GM19023 (cell line): ENCODE results near the gene SH3BGRL.

Experiments used
- ATAC-seq: cut with Tn5 transposase; IDR thresholded peaks from one replicate; pipeline ENCODE4 v1.9.1; 2021; ENCODE audit warnings: mild to moderate bottlenecking, moderate library complexity; ENCODE audit not compliant: unreplicated experiment

Gene SH3BGRL

DNA sequence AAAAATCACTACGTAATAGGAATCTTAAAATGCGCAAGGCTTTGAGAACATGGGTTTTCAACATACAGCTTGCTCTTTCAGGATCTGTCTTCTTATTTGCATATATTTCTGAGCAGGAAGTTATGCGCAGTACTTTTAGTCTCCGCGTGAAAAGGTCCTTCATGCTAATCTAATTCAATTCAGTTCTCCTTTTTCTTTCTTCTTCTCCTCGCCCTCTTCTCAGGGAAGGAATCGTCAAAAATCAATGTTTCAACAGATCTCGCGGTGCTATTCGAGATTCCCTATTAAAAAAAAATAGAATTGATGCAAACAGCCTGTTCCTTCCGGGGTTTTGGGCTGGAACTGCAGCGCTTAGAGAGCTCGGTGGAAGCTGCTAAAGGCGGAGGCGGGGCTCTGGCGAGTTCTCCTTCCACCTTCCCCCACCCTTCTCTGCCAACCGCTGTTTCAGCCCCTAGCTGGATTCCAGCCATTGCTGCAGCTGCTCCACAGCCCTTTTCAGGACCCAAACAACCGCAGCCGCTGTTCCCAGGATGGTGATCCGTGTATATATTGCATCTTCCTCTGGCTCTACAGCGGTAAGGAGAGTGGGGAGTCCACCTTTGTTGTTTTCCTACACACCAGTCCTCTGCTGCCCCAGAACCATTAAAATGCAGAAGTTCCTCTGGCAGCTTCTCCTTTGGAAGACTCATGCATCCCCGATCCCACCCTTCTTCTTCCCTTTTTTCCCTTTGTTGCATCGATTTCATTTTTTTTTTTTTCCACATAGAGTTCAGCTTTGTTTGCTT lies at the start of gene SH3BGRL, which contains the start of gene HMGN5:
SH3BGRL (plus strand) TSS at position 432 of the 785 bp plus-strand sequence; CDS start at position 531, 99 bp downstream.
HMGN5 (minus strand) TSS at position 243 of the 785 bp plus-strand sequence. CDS start 80,364 bp downstream, outside the sequence.
- peak; percentile 96 for ATAC-seq

- no peak for ATAC-seq
Observed at GRCh38 chrX:81168391-81168790, 33.5 kb upstream of the SH3BGRL start.

DNA sequence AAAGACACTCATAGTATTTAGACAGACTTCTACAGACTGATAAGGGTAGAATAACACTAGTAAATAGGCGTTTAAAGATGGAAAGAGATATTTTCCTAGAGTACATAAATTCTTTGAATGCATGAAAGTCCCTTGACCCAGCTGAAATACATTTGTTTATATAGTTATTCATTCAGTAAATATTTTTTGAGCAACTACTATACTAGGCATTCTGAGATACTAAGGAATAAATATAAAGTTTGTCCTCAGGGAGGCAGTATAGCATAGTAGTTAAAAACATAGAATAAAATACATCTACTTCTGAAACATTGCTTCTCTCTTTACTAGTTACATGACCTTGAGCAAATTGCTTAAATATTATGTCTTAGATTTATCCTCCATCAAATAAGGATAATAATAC lies 27.6 kb upstream of the SH3BGRL start:
- ATAC-seq = no peak

DNA sequence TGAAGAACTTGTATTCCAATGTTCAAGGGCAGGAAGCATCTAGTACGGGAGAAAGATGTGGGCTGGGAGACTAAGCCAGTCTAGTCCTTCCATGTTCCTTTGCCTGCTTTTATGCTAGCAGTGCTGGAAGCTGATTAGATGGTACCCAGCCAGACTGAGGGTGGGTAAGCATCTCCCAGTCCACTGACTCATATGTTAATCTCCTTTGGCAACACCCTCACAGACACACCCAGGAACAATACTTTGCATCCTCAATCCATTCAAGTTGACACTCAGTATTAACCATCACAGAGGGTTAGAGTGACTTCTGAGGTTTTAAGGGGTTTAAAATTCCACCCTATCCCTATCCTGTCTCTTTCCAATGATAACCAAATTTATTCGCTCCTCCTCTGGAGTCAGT lies 6.6 kb upstream of the SH3BGRL start:
- ATAC-seq = no peak

DNA sequence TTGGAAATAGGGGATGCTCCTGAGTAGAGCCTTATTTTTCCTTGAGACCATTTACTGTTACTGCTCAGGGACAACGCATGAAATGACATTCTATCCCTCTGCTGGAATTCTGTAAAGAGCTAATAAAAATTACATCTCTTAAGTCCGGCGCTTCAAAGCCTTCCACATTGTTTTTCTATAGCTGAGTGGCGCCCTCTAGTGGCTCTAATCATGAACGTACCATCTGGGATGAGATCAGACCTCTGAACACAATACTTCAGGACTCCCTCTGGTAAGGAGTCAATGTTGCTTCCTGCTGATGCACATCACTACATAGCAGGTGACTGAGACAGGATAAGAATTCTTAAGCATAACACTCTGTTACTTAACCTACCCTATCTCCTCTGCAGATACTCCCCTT lies 6.2 kb upstream of the SH3BGRL start:
- ATAC-seq = peak; percentile 91

DNA sequence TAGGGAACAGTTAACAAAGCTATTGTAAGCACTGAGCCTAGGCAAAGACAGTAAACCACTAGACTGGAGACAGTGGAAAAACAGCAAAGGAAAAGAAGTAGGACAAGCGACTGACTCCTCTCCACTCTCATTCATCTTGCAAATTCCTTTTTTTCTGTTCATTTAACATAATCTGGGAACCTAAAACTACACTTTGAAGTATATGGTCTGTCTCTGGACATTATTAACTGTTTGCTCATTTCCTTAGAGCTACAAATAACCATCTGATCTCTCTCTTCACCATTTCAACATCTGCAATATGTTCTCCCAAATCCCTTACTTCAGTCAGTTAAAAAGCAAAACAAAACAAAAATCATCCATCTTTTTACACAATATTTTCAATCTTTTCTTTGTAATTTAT lies 831 bp upstream of the SH3BGRL start:
- ATAC-seq = no peak

DNA sequence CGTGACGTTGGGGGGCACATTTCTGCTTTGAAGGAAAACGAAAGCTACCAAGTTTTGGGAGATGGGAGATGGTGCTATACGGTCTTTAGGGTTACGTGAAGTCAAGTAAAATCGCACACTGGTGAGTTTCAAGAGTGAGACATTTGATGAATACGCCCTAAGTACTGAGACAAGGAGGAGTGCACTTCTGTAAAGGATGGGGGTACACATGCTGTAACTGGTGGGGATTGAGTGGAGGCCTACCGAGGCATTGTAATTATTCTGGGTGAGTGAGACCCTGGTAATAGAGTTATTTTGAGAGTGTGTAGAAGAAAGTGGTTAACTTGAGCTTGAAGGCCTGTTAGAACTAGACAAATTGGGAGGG lies 536 bp downstream of the SH3BGRL start:
- ATAC-seq = no peak

DNA sequence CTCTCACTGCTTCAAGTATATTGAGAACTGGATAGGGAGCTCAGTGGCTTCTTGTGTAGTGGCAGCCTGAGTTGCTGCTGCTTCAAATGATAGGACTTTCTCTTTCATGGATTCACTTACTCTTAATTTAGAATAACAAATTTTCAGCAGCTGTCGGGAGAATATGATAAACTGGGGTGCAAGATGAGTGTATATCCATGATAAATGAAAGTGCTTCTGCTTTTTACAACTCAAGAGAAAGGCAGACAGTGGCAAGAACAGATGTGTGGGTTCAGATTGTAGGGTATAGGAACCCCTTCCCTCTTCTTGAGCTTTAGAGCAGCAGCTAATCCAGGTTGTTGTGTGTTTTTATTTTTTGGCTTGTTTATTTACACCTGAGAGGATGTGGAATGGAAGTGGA lies 1.0 kb downstream of the SH3BGRL start:
- ATAC-seq = no peak

GRCh38 chrX:81205551-81205950 lies 3.6 kb downstream of the SH3BGRL start:
- ATAC-seq = no peak

- no peak for ATAC-seq
Observed at GRCh38 chrX:81206476-81206875, 4.6 kb downstream of the SH3BGRL start.

GRCh38 chrX:81208916-81209315 lies 7.0 kb downstream of the SH3BGRL start:
- no peak for ATAC-seq

DNA sequence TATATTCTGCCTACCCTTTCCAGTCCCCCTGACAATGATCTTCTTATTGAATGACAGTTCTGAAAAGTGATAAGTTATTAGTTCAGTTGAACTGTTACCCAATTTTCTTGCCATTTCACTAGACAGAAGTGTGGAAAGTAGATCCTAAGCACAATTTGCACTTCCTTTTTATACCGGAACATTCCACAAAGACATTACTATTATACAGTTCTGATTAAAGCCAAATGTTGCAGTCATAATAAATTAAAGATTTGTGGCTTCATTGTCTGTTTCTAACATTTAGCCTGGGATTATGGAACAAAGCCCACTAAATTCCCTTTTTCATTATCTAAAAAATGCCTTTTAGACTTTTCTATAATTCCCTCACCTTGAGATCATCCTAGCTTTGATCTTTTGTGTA lies 13.8 kb downstream of the SH3BGRL start:
- ATAC-seq = no peak

- ATAC-seq = no peak
Observed at GRCh38 chrX:81229229-81229628, 27.3 kb downstream of the SH3BGRL start.

- no peak for ATAC-seq
Observed at GRCh38 chrX:81229901-81230300, 28.0 kb downstream of the SH3BGRL start.

- no peak for ATAC-seq
Observed at GRCh38 chrX:81231476-81231875, 29.6 kb downstream of the SH3BGRL start.

DNA sequence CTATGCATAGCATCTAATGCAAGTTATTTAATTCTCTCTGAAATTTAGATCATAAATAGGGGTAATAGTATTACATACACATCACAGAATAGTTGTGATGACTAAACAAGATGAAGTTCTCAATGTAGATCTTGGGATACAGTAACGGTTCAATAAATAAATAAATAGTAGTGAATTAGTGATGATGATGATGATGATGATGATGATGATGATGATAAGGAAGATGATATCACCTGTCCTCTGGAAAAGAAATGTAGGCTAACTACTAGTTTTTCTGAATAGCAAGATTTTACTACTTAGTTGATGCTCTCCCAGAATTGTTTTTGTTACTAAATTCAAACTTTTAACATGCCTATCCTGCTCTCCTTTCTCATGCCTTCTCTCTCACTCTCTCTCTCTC lies 30.3 kb downstream of the SH3BGRL start:
- ATAC-seq = no peak

DNA sequence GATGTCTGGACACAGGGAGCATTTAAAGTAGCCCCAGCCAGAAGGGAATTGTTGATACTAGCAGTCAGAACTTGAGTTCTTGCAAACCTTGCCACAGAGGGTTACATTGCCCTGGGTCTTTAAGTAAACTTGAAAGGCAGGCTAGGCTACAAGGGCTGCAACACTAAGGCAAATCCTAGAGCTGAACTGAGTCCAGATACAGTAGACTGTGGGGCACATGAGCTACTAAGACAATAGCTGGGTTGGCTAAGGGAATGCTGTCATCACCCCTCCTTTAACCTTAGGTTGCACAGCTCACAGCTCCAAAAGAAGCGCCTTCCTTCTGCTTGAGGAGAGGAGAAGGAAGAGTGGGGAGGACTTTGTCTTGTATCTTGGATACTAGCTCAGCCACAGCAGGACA lies 35.6 kb downstream of the SH3BGRL start:
- no peak for ATAC-seq

DNA sequence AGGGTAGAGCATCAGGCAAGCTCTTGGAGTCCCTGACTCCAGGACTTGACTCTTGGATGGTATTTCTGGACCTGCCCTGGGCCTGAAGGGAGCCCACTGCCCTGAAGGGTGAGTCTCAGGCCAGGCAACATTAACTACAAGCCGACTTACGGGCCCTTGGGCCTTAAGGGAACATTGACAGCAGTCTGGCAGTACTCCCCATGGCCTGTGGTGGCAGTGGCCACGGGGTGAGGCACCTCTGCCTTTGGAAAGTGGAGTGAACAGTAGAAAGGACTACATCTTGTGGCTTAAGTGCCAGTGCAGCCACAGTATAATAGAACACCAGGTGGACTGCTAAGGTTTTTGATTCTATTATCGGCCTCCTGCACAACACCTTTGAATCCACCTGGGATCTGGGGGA lies 36.3 kb downstream of the SH3BGRL start:
- no peak for ATAC-seq

DNA sequence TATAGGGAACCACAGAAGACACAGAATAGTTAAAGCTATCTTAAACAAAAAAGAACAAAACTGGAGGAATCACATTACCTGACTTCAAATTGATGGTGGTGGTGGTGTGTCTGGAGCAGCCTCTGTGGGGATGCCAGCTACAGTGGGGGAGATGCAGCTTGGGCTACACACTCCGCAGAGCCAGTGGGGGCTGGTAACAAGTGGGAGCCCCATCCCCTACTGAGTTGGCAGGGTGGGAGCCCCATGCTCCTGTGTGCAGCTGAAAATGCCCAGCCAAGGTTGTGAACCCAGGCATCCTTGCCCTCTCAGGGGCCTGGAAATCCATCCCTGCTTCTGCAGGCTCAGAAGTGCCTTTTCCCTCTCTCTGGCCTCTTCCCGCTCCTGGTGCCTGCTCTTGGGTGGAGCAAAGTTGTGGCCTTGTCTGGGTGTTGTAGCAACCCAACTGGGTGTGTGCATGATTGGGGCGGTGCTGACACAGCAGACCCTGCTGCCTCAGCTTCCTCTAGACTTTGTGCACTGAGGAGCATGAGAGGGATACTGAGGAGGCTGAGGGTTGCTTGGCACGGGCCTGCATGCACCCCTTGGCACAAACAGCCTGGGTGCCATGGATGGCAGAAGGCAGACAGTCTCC lies 38.9 kb downstream of the SH3BGRL start:
- no peak for ATAC-seq

GRCh38 chrX:81241753-81242152 lies 39.9 kb downstream of the SH3BGRL start:
- no peak for ATAC-seq

DNA sequence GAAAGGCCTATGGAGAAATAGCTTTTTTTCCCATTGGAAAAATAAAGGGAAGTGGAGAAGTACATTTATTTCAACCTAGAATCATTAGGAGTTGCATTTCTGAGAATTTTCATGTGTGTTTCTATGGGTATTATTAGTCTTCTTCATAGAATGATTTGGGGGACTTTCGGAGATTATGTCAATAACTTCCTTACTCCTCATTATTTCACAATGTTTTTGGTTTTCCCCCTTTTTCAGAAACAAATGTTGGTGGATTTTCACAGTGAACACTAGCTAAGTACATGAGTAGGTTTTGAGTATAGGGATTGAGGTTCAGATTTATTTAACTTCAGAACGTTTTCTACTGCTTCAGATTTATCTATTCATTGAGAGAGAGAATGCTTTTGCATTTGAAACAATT lies 54.0 kb downstream of the SH3BGRL start:
- no peak for ATAC-seq

DNA sequence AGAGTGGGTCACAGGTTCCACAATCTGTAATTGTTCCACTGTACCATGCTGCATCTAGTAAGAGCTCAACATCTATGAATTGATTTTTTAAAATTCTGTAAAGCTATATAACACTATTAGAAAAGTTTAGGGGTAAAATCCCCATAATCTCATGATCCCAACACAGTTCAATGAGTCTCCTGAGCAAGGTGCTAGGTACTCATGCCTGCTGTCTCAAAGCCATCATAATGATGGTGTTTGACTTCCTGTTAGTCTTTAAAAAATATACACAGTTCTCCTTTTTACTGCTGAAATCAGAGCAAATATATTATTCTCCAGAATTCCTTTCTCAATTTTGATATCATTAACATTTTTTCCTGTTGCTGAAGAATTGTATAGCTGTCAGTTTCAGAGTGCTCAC lies 55.9 kb downstream of the SH3BGRL start:
- ATAC-seq = no peak
